ENCODE data around the gene ANKRD9. TPM values are rescaled to one million over a fixed set of nuclear protein-coding genes. Genes with fewer than 3 reads are reported as not detected.

The ANKRD9 gene
- total and polyA plus RNA-seq, 2 experiments from 2014 or later = 17.3 to 95.9 TPM

GRCh38 chr14:102532204-102532658 lies 22.7 kb upstream of the ANKRD9 start:
- Mint-ChIP-seq H3K4me3 (no peak overlapping the region), H3K27ac (no peak overlapping the region), H3K4me1 (peaks cover 7% of the 10 kb centered on the region), H3K27me3 (ENCODE audit: insufficient read depth, low read depth, poor library complexity) (peaks cover 12% of the 10 kb centered on the region), H3K9me3 (no peaks in the 10 kb centered on the region; the same call in 2 of the 3 replicates), H3K36me3 (ENCODE audit: low read depth) (no peaks in the 10 kb centered on the region)
- no peaks in the 10 kb centered on the region for H3K36me3 ChIP-seq (ENCODE audit: insufficient read depth)
- H3K27ac ChIP-seq (ENCODE audit: low read depth) = no peak overlapping the region
- H3K4me1 ChIP-seq (ENCODE audit: insufficient read depth) = peaks cover 3% of the 10 kb centered on the region; the same call in 1 of the 2 replicates
- DNase-seq (ENCODE audit: low spot score) (no peak), ATAC-seq (no peak)
- H2AFZ ChIP-seq = no peak overlapping the region
- H3K79me2 ChIP-seq (replicated peaks; ENCODE audit: insufficient read depth) = no peaks in the 10 kb centered on the region
- TF ChIP-seq ZNF462 (CRISPR knock-in tag; IDR thresholded peaks at IDR 0.05) (no peak), EZH2 (IDR thresholded peaks at IDR 0.05; ENCODE audit: low read depth, unreplicated experiment) (no peak), STAT1 (IDR thresholded peaks at IDR 0.05; ENCODE audit: unreplicated experiment) (no peak), REST (IDR thresholded peaks at IDR 0.05; ENCODE audit: unreplicated experiment) (no peak), JUNB (IDR thresholded peaks at IDR 0.05; ENCODE audit: unreplicated experiment) (no peak), EZH2phosphoT487 (IDR thresholded peaks at IDR 0.05; ENCODE audit: unreplicated experiment) (no peak), CTCF (conservative IDR thresholded peaks at IDR 0.05; ENCODE audit: low read depth in 2 of 2) (no peak), ZNF331 (CRISPR knock-in tag; IDR thresholded peaks at IDR 0.05; ENCODE audit: low read depth) (no peak), NANOG (IDR thresholded peaks at IDR 0.05; ENCODE audit: borderline replicate concordance) (no peak), ETS1 (IDR thresholded peaks at IDR 0.05) (no peak), CREB1 (CRISPR knock-in tag; IDR thresholded peaks at IDR 0.05; ENCODE audit: low read depth) (no peak), POLR2AphosphoS5 (IDR thresholded peaks at IDR 0.05; ENCODE audit: low read depth) (no peak), ZNF114 (CRISPR knock-in tag; IDR thresholded peaks at IDR 0.05) (no peak)
- no peaks in the 10 kb centered on the region for H4K20me1 ChIP-seq (replicated peaks; ENCODE audit: insufficient read depth)
- 0 out of 2 replicates have a peak, but pooled peaks cover 11% of the 10 kb centered on the region for H3F3A ChIP-seq (replicated peaks; ENCODE audit: low read depth)
- no peak overlapping the region for H3K4me3 ChIP-seq
- H3K27me3 ChIP-seq (ENCODE audit: insufficient read depth) = no peaks in the 10 kb centered on the region
- no peaks in the 10 kb centered on the region for H3K9me2 ChIP-seq (ENCODE audit: insufficient read depth)
- no peak overlapping the region for H3K4me2 ChIP-seq

All from GM23338 (cell line).